HG03139 (cell line): ENCODE data around the gene TANGO2.

Source experiments
- ATAC-seq: cut with Tn5 transposase; IDR thresholded peaks from one replicate; pipeline ENCODE4 v1.9.1; 2021; ENCODE audit not compliant: unreplicated experiment

TANGO2 gene

GRCh38 chr22:19994851-19995610 lies 25.9 kb upstream of the TANGO2 start:
- ATAC-seq = no peak

DNA sequence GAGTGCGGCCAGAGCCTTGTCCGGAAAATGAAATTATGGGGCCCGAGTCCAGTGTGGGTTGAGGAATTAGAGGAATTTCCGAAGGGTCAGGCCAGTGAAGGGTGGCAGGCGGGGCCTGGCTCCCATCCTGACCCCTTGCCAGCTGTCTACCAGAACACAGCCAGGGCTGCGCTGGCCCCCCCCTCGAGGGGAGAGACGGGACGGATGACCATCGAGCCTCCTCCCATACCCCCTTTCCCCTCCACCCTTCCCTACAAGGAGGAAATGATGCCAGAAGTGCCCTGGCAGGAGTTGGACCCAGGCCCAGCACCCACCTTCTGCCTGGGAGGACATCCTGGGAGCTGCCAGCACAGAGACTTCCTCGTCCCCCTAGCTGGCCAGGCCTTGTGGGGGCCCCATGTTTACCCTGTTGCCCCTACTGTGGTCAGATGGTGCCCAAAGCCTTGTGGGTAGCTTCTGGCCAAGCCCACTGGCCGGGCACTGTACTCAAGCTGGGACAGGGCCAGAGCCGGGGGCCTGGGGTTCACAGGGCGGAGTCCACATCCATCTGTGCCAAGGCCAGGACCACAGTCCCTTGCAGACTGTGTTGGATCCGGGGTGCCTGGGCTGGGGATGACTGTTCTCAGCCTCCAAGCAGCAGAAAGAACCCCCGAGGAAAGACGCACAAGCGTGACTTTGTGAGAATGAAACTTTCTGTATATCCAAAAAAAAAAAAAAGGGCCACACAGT lies 25.1 kb upstream of the TANGO2 start:
- ATAC-seq = no peak

- no peak for ATAC-seq
These were observed 24.1 kb upstream of the TANGO2 start for GRCh38 chr22:19996694-19997384.

DNA sequence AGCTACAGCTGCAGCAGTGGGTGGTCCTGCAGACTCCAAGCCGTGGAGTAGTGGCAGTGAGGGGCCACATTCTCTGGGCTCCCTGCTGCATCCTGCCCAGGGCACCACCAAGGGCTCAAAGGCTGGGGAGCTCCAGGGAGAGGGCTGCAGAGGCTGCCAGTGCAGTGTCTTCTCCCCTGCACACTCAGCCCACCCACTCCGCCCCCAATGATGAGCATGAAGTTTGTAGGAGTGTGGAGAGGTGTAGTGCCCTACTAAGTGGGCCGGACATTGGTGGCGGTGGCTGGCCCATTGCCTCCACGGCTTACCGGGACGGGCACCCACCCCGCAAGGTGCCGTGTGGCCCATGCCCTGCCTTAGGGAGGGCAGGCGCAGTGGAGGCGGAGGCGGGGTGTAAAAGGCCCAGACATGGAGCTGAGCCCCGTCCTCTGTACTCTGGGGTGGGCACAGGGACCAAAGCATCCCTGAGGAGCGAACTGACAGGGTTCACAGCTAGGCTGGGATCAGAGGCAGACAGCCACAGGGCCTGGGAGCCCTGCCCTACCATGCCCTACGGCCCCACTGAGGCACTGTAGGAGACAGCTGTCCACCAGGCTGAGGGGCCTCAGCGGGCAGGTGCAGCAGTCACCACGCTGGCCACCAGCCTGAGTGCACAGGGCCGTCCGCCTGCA lies 23.2 kb upstream of the TANGO2 start:
- ATAC-seq = no peak

DNA sequence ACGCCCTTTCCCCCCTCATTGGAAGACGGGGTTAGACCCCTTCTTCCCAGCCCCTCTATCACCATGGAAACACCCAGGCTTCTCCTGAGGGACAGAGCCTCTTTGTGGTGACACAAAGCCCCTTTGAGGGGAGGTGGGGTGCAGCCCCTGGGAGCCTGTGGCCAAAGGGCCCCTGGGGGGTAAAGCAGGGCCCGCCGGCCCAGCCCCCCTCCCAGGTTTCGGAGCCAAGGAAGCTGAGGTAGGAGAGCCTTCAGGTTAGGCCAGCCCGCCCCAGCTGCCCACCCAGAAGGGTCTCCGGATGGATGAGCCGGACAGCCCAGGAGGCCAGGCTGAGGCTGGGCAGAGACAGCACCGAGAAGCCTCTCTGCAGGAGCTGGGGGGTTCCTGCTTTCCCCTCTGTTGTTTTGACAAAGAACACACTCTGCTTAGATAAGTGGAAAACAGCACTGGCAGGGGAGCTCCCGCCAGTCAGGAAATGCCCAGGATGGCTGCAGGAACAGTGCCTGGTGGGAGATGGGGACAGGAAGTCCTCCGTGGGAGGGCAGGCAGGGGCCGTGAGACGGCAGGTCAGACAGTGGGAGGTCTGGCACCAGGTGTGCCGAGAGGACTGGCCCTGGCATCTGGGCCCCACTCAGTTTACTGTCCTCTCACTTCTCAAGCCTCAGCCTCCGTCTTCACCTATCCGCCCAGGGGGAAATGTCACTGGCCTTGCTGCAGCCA lies 22.5 kb upstream of the TANGO2 start:
- no peak for ATAC-seq

- ATAC-seq = no peak
These were observed 21.7 kb upstream of the TANGO2 start for GRCh38 chr22:19998991-19999820.

GRCh38 chr22:20000246-20001081 lies 20.4 kb upstream of the TANGO2 start:
- ATAC-seq = no peak

GRCh38 chr22:20001082-20001638 lies 19.8 kb upstream of the TANGO2 start:
- no peak for ATAC-seq

DNA sequence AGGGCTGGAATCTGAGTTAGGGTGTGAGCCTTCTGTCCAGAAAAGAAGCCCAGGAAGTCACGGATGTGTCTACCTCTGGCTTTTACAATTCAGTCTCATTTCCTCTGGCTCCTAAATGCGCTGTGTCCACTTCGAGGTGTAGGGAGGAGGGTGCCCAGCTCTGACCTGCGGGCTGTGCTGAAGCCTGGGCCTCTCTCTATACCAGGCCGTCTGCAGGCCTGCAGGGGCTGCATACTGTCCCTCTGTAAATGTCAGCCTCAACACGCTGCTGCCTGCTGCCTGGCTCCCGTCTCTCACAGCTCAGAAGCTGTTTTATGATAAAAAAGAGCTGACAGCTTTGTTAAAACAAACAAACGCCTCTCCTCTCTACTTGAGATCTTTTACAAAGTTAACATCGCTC lies 18.8 kb upstream of the TANGO2 start:
- no peak for ATAC-seq

DNA sequence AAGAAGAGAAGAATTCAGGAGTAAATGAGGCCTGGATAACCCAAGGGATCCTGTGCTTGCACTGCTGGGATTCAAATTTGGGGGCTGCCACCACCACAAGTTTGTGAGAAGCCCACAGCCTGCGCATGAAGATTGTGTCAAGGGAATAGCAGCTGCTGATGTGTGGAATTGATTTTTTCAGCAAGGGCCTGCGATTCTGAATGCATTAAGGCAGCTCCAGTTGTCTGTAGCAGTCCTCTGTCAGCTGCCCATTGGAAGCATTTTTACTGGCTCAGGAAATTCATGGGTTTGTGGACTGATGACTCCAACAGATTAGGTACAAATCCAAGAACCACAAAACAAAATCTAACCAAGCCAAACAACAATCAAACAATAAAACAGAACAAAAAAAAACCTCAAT lies 18.3 kb upstream of the TANGO2 start:
- ATAC-seq = no peak

GRCh38 chr22:20003304-20003703 lies 17.6 kb upstream of the TANGO2 start:
- no peak for ATAC-seq

- no peak for ATAC-seq
These were observed 16.4 kb upstream of the TANGO2 start for GRCh38 chr22:20004464-20004863.

DNA sequence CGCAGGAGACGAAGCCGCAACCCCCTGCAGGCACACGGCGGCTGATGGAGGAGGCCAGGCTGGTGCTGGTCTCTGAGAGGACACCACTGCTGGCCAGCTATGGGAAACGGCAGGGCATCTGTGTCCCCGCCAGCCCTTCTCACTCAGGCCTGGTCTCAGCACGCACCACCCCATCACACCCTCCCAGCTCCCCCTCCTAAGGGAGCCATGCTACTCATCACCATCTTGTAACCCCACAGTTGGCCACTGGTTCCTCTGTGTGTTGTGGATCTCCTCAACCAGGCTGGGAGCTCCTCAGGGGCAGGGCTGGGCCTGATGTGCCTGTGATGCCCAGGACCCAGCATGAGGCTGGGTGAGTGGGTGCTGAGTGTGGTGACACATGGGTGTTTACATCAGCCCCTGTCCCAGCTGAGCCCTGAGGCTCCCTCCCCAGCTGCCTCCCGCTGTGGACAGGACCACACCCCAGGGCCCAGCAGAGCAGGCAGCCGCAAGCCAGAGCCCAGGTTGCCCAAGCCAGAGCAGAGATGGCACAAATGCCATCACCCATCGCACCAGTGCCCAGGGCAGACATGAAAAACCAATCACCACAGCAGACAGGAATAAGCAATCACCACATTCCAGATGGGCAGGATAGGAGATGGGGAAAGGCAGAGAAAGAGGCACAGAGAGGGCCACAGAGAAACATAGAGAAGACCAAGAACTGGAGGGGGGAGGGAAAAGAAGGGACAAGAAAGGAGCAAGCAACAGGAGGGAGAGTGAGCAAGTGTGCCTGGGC lies 12.5 kb upstream of the TANGO2 start:
- no peak for ATAC-seq

DNA sequence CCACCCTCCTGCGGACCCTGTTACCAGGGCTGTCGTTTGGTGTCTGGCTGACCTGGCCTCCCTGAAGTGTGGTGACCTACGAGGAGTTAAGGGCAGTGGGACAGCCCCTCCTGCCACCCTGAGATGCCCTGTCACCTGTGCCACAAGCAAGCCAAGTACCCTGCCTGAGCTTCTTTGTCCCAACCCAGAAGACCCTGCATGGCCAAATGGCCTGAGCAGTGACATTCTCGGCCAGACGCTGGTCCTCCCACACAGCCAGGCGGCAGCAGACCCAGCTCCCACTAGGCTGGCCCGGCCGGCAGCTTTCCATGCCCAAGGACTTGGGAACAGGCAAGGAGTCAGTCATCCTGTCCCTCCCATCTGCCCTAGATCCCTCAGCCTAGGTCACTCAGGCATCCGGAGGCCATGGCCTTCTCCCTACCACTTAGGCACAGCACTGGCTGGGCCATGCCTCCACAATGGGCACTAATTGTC lies 11.9 kb upstream of the TANGO2 start:
- ATAC-seq = no peak

DNA sequence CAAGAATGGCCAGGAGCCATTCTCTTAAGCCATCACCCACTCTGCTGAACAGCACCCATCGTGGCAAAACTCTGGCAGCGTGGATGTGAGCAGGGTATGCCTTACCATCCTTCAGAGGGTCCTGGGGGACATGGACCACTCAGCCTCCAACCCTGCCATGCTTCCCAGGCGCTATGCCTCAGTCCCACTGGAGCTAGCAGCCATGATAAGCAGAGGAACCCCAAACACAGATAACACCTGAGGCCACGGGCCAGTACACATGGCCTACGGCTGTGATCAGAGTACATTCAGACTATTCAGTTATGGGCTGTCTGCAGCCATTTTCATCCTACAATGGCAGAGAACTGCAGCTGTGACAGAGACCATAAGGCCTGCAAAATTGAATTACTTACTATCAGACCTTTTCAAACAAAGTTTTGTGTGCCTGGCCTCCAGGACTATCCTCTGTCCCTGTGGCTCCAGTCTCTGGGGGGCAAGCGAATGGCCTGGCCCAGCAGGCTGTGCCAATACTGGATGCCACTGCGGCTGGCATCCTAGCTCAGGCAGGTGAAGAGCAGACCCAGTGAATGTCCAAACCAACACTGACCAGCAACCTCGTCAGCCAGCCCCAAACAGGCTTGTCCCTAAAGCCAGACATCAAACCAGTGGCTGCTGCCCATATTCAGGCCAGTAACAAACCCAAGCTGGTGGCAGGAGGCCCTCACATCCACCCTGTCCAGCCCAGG lies 11.2 kb upstream of the TANGO2 start:
- ATAC-seq = no peak

DNA sequence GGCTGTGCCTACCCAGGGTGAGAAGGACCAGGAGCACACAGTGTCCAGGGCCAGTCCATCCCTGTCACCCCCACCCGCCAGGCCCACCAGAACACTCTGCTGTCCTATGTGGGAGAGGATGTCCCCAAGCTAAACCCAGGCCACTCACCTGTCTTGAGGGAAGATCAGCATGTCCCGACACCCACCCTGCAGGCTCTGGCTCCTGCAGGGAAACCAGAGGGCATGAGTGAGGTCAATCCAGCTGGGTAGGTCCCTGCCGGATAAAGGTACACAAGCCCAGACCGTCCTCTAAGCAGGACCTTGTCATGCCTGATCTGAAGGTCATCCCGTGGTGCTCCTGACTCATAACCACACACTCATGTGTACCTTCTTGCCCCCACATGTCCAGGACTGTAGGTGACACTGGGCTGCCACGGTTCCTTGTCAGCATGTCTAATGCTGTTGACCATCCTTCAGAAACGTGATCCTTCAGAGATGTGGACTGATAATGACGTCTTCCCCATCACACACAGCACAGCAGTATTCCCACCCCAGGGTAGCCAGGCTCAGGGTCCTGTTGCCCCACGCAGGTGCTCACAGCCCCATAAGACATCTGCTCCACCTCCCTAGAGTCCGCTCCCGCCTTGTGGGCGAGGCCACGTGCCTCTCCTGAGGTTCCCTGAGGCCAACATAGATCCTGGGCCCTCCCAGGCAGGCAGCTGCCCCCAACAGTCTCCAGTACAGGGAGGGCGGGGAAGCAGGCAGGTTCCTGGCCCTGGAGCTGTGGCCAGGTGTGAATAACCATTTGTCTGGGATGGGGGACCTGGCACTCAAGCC lies 10.4 kb upstream of the TANGO2 start:
- no peak for ATAC-seq
